Ovary (tissue), 9 donors: ENCODE measurements around the gene CTAGE1. TPM values are rescaled to one million over a fixed set of nuclear protein-coding genes. Genes with fewer than 3 reads are reported as not detected.

Experiments used
- DNase-seq, 5 donors: peaks; one replicate each; pipeline ENCODE4 v3.0.0-alpha.2; 2019 to 2020
- H3K27ac ChIP-seq, 2 donors: fragments of 200-600 bp; one replicate each; pipeline versions ENCODE4 v1.5.1 to v1.8.0; 2019 to 2022
- H3K27me3 ChIP-seq: fragments of 200-600 bp; one replicate; pipeline ENCODE4 v1.8.0; 2022
- H3K36me3 ChIP-seq: fragments of 200-600 bp; sonication (generic); one replicate; pipeline ENCODE4 v1.5.1; 2019
- H3K4me1 ChIP-seq: one replicate; pipeline ENCODE4 v1.8.1; 2013; ENCODE audit warnings: mild to moderate bottlenecking, moderate library complexity; ENCODE audit not compliant: insufficient read depth
- H3K4me3 ChIP-seq: fragments of 200-600 bp; sonication (generic); one replicate; pipeline ENCODE4 v1.5.1; 2017
- H3K9me3 ChIP-seq, 2 donors: fragments of 200-600 bp in 1 of 2; sonication (generic) in 1 of 2; one replicate each; pipeline versions ENCODE4 v1.5.1 to v1.8.1; 2013 to 2019; ENCODE audit warnings: mild to moderate bottlenecking in 1 of 2, moderate library complexity in 1 of 2
- EP300 ChIP-seq: sonication (generic); formaldehyde crosslinking; IDR thresholded peaks from one replicate; pipeline ENCODE4 v1.6.1; 2017; ENCODE audit warnings: antibody characterized with exemption
- POLR2A ChIP-seq: fragments of 450-650 bp; IDR thresholded peaks from one replicate; pipeline ENCODE4 v1.6.1; 2017; ENCODE audit warnings: antibody characterized with exemption, mild to moderate bottlenecking, moderate library complexity
- WGBS, 3 donors: extraction: QIAGEN DNeasy Blood & Tissue Kit in 1 of 3; methylation state at CpG; one replicate each; pipeline versions ENCODE4 v1.1.5 to v1.1.7; 2013 to 2017; 5-methylcytosine and 5-hydroxymethylcytosine counted together
- intact Hi-C, 4 donors: fragments of 100-400 bp; cut with DNase I; formaldehyde crosslinking; loops; one replicate each; pipeline versions ENCODE4 v1.11.0 to v1.15.1; 2022 to 2023
- polyA plus RNA-seq, 2 donors: library from polyadenylated mRNA; stranded (reverse); fragments of 200-250 nt in 1 of 2; fragments of 350-450 nt in 1 of 2; fragmentation: Illumina TruSeq in 1 of 2; extraction: RNeasy Lipid Tissue Mini Kit (QIAGEN cat#74804) in 1 of 2; gene quantifications; one replicate each; pipeline ENCODE4 v1.2.3, GENCODE V29; 2013 to 2014
- total RNA-seq, 7 donors: library from RNA; depleted of rRNA in 2 of 7; stranded (reverse); fragments of >200 nt in 2 of 7; fragmentation: NEBNext Ultra II Directional in 3 of 7; extraction: Animal tissue kit (Norgen Biotek cat#: 25700) in 3 of 7; gene quantifications; one replicate each; pipeline versions ENCODE4 v1.1.0 to v1.2.4, GENCODE V29; 2016 to 2023
- TF ChIP-seq, protein P1 (sequence below), 3 donors: fragments of 450-650 bp in 2 of 3; fragments of 200-600 bp in 1 of 3; IDR thresholded peaks; one replicate each; pipeline versions ENCODE4 v1.5.1 to v1.8.0; 2016 to 2022; ENCODE audit warnings: antibody characterized with exemption in 3 of 3, mild to moderate bottlenecking in 1 of 3
- donor health status: DM: no; HTN: no; CAD: no; lungs with moderate emphysema.
- donor health status: DM: no; HTN: no; CAD: no.
- donor health status: Bipolar disorder and iron deficiency.
- donor health status: DM: yes; HTN: yes; CAD: no.
- donor health status: DM: no; HTN: no; CAD: no.
- donor health status: DM: yes; HTN: yes; CAD: no.

The CTAGE1 gene
- total and polyA plus RNA-seq, 9 donors = not detected

- no peaks in the 10 kb centered on the region for H3K27me3 ChIP-seq
- no peak overlapping the region for H3K4me3 ChIP-seq
- no peak overlapping the region for H3K27ac ChIP-seq
- no peaks in the 10 kb centered on the region for H3K4me1 ChIP-seq
- intact Hi-C loops = no loop called here
- H3K9me3 ChIP-seq = no peaks in the 10 kb centered on the region
- TF ChIP-seq EP300 (no peak), POLR2A (no peak)
- H3K36me3 ChIP-seq = no peaks in the 10 kb centered on the region
- 96 to 99% (median 98%) methylated on average over 3 of the region's 3 CpGs for WGBS, 3 donors
- no peak for DNase-seq
Measured at GRCh38 chr18:22408059-22408458, 9.7 kb downstream of the CTAGE1 start.

GRCh38 chr18:22405142-22405541, 12.6 kb downstream of the CTAGE1 start:
- Histone ChIP-seq H3K9me3 (no peaks in the 10 kb centered on the region), H3K4me3 (no peak overlapping the region), H3K4me1 (no peaks in the 10 kb centered on the region), H3K36me3 (no peaks in the 10 kb centered on the region), H3K27me3 (no peaks in the 10 kb centered on the region), H3K27ac (no peak overlapping the region)
- intact Hi-C loops = no loop called here
- no peak for DNase-seq
- TF ChIP-seq EP300 (no peak), POLR2A (no peak)
- TF ChIP-seq, protein P1, sequence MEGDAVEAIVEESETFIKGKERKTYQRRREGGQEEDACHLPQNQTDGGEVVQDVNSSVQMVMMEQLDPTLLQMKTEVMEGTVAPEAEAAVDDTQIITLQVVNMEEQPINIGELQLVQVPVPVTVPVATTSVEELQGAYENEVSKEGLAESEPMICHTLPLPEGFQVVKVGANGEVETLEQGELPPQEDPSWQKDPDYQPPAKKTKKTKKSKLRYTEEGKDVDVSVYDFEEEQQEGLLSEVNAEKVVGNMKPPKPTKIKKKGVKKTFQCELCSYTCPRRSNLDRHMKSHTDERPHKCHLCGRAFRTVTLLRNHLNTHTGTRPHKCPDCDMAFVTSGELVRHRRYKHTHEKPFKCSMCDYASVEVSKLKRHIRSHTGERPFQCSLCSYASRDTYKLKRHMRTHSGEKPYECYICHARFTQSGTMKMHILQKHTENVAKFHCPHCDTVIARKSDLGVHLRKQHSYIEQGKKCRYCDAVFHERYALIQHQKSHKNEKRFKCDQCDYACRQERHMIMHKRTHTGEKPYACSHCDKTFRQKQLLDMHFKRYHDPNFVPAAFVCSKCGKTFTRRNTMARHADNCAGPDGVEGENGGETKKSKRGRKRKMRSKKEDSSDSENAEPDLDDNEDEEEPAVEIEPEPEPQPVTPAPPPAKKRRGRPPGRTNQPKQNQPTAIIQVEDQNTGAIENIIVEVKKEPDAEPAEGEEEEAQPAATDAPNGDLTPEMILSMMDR (IDR thresholded peaks at IDR 0.05) = no peak

DNA sequence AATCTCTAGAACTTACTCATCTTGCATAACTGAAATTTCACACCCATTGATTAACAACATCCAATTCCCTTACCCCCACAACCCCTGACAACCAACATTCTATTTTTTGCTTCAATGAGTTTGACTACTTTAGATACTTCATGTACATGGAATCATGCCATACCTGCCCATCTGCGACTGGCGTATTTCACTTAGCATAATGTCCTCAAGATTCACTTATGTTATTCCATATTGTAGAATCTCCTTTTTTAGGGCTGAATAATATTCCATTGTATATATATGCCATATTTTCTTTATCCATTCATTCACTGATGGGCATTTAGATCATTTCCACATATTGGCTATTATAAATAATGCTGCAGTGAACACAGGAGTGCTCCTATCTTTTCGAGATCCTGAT, 13.8 kb downstream of the CTAGE1 start:
- no peak for DNase-seq
- Histone ChIP-seq H3K9me3 (no peaks in the 10 kb centered on the region), H3K27ac (no peak overlapping the region), H3K36me3 (no peaks in the 10 kb centered on the region), H3K27me3 (no peaks in the 10 kb centered on the region), H3K4me3 (no peak overlapping the region), H3K4me1 (no peaks in the 10 kb centered on the region)
- intact Hi-C loops = no loop called here
- no peak for TF ChIP-seq POLR2A
- TF ChIP-seq, protein P1 (IDR thresholded peaks at IDR 0.05) = no peak
- TF ChIP-seq EP300 = no peak
- WGBS, 3 donors = 97 to 98% (median 97%) methylated on average over 3 of the region's 3 CpGs

- TF ChIP-seq POLR2A = no peak
- TF ChIP-seq, protein P1 (IDR thresholded peaks at IDR 0.05) = no peak
- TF ChIP-seq EP300 = no peak
- no peak for DNase-seq
- no peaks in the 10 kb centered on the region for H3K36me3 ChIP-seq
- WGBS, 3 donors = 74 to 90% (median 86%) methylated on average over 3 of the region's 3 CpGs
- no peak overlapping the region for H3K4me3 ChIP-seq
- no peak overlapping the region for H3K27ac ChIP-seq
- no peaks in the 10 kb centered on the region for H3K27me3 ChIP-seq
- no peaks in the 10 kb centered on the region for H3K9me3 ChIP-seq
- H3K4me1 ChIP-seq = no peaks in the 10 kb centered on the region
- intact Hi-C loops = no loop called here
Measured at GRCh38 chr18:22399949-22400348, 17.8 kb downstream of the CTAGE1 start.

DNA sequence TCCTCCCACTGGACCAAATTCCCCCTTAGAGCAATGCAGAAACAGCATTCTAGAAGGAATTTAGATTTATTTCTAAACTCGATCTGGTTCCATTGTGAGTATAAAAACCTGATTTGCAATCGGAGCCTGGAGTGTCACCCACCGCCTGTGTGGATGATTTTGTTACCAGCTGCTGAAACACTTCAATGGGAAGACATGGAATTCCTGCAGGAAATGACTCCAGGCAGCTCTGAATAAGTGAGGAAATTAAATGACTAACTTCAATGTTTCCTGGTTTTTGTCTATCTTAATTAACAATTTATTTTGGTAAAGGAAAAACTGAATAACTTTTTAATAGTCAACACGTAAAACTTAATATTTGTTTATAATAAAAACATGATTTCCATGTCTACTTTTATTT, 19.3 kb downstream of the CTAGE1 start:
- TF ChIP-seq POLR2A (no peak), EP300 (no peak)
- TF ChIP-seq, protein P1 (IDR thresholded peaks at IDR 0.05) = no peak
- WGBS, 3 donors = 60 to 71% (median 69%) methylated on average over 4 of the region's 4 CpGs
- H3K27me3 ChIP-seq = no peaks in the 10 kb centered on the region
- no peak overlapping the region for H3K4me3 ChIP-seq
- no peak for DNase-seq
- intact Hi-C loops = no loop called here
- H3K36me3 ChIP-seq = no peaks in the 10 kb centered on the region
- H3K4me1 ChIP-seq = no peaks in the 10 kb centered on the region
- no peaks in the 10 kb centered on the region for H3K9me3 ChIP-seq
- no peak overlapping the region for H3K27ac ChIP-seq
